GM10248 (cell line): ENCODE results near the gene C10orf95.

ENCODE experiments used
- CTCF ChIA-PET: fragments of 300-600 bp; sonication (Branson Sonifier 250); formaldehyde crosslinking; extraction: SDS; loops from one replicate; lab custom pipeline; 2021; ENCODE audit warnings: antibody characterized with exemption; lab: Yijun Ruan, JAX
- POLR2A ChIA-PET: fragments of 350-650 bp; sonication (Branson Sonifier 250); formaldehyde crosslinking; extraction: SDS; loops from one replicate; lab custom pipeline; 2020; ENCODE audit warnings: antibody characterized with exemption; lab: Yijun Ruan, JAX
- DNase-seq: peaks from one replicate; pipeline ENCODE4 v3.0.0; 2012; ENCODE audit errors: extremely low spot score
- CTCF ChIP-seq: IDR thresholded peaks from 2 replicates; pipeline ENCODE4 v1.5.1; 2012; ENCODE audit warnings: mild to moderate bottlenecking, low read depth; ENCODE audit errors: extremely low read depth, missing control alignments, control extremely low read depth

C10orf95 gene

GRCh38 chr10:102416695-102417094 lies 34.6 kb downstream of the C10orf95 start:
- ChIA-PET POLR2A (no interaction called here), CTCF (interaction anchor here (1.3 to 2.1 kb wide), 2 partner anchors 13 to 186 kb away, joined by 4 to 6 read pairs; no protein-coding TSS in a partner anchor)
- no peak for TF ChIP-seq CTCF
- DNase-seq, result no peak

DNA sequence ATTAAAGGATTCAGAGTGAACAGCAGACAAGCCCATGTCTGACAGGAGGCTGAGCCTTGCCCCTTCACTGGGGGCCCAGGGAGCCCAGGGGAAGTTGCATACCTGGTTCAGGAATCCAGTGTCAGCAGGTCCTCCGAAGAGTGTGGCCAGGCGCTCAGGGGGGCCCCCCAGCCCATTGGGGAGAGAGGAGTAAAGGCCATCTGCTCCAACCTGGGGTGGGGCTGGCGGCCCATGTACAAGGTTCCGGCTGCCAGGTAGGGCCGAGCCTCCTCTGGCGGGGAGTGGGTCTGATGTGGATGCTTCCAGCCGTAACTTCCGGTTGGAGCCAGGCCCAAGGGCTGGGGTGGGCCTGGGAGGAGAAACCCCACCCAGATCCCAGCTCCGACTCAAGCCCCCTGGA lies 35.1 kb downstream of the C10orf95 start:
- ChIA-PET POLR2A (no interaction called here), CTCF (interaction anchor here (1.1 to 1.6 kb wide), 5 partner anchors 11 to 186 kb away, joined by 3 to 5 read pairs (median 4); no protein-coding TSS in a partner anchor)
- DNase-seq, result no peak

GRCh38 chr10:102414749-102415148 lies 36.6 kb downstream of the C10orf95 start:
- POLR2A ChIA-PET, result interaction anchor here (0.9 kb wide), 1 partner anchor 16 kb away, joined by 3 read pairs; no protein-coding TSS in a partner anchor
- no peak for DNase-seq
- no peak for TF ChIP-seq CTCF
- CTCF ChIA-PET, result interaction anchor here (0.7 to 1.6 kb wide), 7 partner anchors 9 to 185 kb away, joined by 3 to 15 read pairs (median 4); no protein-coding TSS in a partner anchor

More for the DNA sequence above, 35.1 kb downstream of the C10orf95 start:
- TF ChIP-seq CTCF, result no peak

DNA sequence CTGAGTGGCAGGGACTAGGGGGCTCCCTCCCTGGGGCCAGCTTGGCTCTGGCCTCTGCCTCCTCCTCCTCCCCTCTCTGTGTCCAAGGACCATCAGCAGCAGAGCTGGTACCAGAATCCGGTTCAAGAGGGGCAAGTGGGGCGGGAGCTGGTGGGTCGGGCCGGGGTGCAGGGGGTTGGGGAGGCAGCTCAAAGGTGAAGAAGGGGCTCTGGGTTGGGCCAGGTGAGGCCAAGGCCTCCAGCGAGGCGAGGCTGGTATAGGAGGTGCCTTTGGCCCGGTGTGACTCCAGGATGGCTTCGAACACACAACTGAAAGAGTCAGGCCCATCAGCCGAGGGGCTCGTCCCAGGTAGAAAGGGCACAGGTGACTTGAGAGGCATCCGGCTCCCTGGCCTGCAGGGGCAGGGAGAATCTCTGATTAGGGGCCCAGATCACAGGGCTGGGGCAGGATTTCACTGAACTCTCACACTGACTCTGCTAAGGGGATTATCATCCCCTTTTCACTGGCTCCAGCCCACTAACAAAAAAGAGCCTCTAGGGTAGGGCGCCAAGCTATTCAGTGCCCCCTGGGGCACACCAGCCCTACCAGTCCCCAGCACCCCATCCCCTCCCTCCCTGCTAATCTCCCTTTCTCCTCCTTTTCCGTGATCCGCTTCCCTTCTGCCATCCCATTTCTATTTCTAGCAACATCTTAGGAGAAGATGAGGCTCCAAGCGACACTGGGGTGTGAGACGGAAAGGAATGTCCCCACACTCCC lies 37.4 kb downstream of the C10orf95 start:
- CTCF ChIA-PET, result interaction anchor here (0.9 to 5.5 kb wide), 5 partner anchors 8 to 184 kb away, joined by 3 to 61 read pairs (median 10); partner anchors contain the start of genes FBXL15 and NFKB2
- TF ChIP-seq CTCF, result no peak
- no peak for DNase-seq
- POLR2A ChIA-PET, result interaction anchor here (0.6 kb wide), 1 partner anchor 28 kb away, joined by 6 read pairs; no protein-coding TSS in a partner anchor

GRCh38 chr10:102413053-102413705 lies 38.2 kb downstream of the C10orf95 start:
- ChIA-PET CTCF (interaction anchor here (0.9 to 5.5 kb wide), 7 partner anchors 8 to 183 kb away, joined by 3 to 61 read pairs (median 10); partner anchors contain the start of genes FBXL15 and NFKB2), POLR2A (no interaction called here)
- peak; percentile 71 for DNase-seq
- no peak for TF ChIP-seq CTCF

- TF ChIP-seq CTCF, result no peak
- DNase-seq, result no peak
- ChIA-PET CTCF (interaction anchor here (1.0 to 5.5 kb wide), 7 partner anchors 9 to 181 kb away, joined by 3 to 61 read pairs (median 10); partner anchors contain the start of genes FBXL15 and NFKB2), POLR2A (no interaction called here)
Observed at GRCh38 chr10:102412293-102412692, 39.0 kb downstream of the C10orf95 start.
